Measurements from ENCODE around the gene PTPRN2. TPM values are rescaled to one million over a fixed set of nuclear protein-coding genes. Genes with fewer than 3 reads are reported as not detected.

PTPRN2 gene
- total and polyA plus RNA-seq, 2 donors from 2014 or later, result 4.8 to 6.2 TPM

DNA sequence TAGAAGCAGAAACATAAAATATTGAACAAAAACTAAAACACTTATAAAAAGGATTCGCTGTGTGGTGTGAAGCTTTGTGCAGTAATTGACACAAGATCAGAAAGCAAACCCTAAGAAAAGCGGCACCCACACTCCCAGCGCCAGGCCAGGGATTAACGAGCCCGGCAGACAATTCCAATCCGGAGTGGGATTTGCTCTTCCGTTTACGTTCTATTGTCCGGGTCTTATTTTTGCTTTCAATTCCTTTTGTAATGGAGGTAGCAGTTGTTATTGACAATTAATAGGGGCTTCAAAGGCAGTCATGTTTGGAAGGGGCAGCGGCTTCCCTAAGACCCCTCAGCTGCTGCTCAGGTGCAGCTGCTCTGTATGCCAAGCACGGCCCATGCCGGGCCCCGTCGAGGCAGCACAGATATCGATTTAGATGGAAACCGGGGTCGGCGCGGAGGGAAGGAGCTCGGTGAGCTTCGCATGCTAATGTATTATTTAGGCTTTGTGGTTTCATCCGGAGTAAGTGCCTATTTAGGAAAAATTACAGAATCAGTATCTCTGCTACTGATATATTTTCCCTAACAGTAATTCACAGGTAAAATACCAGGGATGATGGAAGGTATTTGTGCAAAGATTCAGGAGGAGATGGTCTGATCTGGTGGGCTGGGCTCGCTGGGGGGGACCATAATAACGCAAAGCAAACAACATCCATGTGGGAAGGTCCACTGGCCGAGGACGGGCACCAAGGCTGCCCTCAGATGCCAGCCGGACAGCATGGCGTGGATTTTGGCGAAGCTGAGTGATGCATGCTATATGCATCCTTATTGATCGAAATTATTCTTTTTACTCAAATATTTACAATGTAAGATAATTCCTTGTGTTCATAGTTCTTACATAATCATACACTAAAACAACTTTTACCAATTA lies 561.7 kb downstream of the PTPRN2 start:
- TF ChIP-seq, protein P1, sequence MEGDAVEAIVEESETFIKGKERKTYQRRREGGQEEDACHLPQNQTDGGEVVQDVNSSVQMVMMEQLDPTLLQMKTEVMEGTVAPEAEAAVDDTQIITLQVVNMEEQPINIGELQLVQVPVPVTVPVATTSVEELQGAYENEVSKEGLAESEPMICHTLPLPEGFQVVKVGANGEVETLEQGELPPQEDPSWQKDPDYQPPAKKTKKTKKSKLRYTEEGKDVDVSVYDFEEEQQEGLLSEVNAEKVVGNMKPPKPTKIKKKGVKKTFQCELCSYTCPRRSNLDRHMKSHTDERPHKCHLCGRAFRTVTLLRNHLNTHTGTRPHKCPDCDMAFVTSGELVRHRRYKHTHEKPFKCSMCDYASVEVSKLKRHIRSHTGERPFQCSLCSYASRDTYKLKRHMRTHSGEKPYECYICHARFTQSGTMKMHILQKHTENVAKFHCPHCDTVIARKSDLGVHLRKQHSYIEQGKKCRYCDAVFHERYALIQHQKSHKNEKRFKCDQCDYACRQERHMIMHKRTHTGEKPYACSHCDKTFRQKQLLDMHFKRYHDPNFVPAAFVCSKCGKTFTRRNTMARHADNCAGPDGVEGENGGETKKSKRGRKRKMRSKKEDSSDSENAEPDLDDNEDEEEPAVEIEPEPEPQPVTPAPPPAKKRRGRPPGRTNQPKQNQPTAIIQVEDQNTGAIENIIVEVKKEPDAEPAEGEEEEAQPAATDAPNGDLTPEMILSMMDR (IDR thresholded peaks at IDR 0.05; ENCODE audit: borderline replicate concordance, extremely low read depth, insufficient read depth), result no peak
- DNase-seq, result no peak
- Histone ChIP-seq H3K9ac (ENCODE audit: low read length in 3 of 3) (no peak overlapping the region), H3K4me1 (ENCODE audit: control insufficient read depth in 2 of 3, insufficient read depth in 2 of 3, low read depth in 1 of 3, low read length in 3 of 3) (no peaks in the 10 kb centered on the region), H3K4me3 (ENCODE audit: low read length in 3 of 3) (no peak overlapping the region), H3K27ac (ENCODE audit: low read depth in 2 of 2, low read length in 2 of 2) (no peak overlapping the region), H3K27me3 (ENCODE audit: control insufficient read depth, insufficient read depth, low read length) (no peaks in the 10 kb centered on the region), H3K9me3 (ENCODE audit: control insufficient read depth in 2 of 3, insufficient read depth in 1 of 3, low read length in 3 of 3) (no peaks in the 10 kb centered on the region), H3K36me3 (ENCODE audit: control insufficient read depth in 2 of 3, insufficient read depth in 3 of 3, low read length in 3 of 3) (no peaks in the 10 kb centered on the region)
- intact Hi-C loops (cut with DNase I), result no loop called here
- FAIRE-seq, result no peak

DNA sequence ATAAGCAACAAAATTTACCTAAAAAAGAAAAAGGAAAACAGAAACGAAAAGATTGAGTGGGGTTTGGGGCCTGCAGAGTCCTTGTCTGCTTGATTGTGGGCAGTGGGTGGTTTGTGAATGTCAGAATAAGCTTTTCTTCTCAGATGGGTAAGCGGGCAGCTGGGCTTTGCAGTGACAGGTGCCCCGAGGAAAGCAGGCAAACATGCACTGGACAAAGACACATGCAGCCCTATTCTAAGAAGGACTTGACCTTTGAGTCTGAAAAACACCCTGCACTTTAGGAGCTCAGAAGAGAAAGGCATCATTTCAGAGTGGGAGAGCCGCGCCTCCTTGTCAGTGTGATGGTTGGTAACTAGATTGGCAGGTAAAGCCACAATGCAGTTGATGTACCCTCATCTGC lies 562.7 kb downstream of the PTPRN2 start:
- Histone ChIP-seq H3K9me3 (ENCODE audit: control insufficient read depth in 2 of 3, insufficient read depth in 1 of 3, low read length in 3 of 3) (no peaks in the 10 kb centered on the region), H3K4me3 (ENCODE audit: low read length in 3 of 3) (no peak overlapping the region), H3K36me3 (ENCODE audit: control insufficient read depth in 2 of 3, insufficient read depth in 3 of 3, low read length in 3 of 3) (no peaks in the 10 kb centered on the region), H3K27me3 (ENCODE audit: control insufficient read depth, insufficient read depth, low read length) (no peaks in the 10 kb centered on the region), H3K9ac (ENCODE audit: low read length in 3 of 3) (no peak overlapping the region), H3K27ac (ENCODE audit: low read depth in 2 of 2, low read length in 2 of 2) (no peak overlapping the region), H3K4me1 (ENCODE audit: control insufficient read depth in 2 of 3, insufficient read depth in 2 of 3, low read depth in 1 of 3, low read length in 3 of 3) (no peaks in the 10 kb centered on the region)
- DNase-seq (no peak), FAIRE-seq (no peak)
- intact Hi-C loops (cut with DNase I), result no loop called here
- TF ChIP-seq, protein P1 (IDR thresholded peaks at IDR 0.05; ENCODE audit: borderline replicate concordance, extremely low read depth, insufficient read depth), result no peak

DNA sequence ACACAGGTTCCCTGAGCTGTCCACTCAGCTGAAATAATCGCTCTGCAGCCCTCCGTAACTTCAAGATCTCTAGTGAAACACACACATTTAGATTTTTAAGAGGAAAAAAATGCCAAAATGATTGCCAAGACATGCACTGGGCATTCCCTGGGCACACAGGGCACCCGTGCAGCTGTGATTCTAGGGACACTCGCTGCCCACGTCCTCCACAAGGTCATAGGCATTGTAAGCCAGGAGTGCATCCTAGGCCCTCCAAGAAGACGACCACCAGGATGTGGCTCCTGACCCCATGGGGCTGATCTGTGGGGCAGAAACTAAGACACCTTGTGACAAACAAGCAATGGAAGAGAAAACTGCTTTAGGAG lies 563.3 kb downstream of the PTPRN2 start:
- DNase-seq (peak in 1 of 5 donors; percentile 30), FAIRE-seq (no peak)
- Histone ChIP-seq H3K9ac (ENCODE audit: low read length in 3 of 3) (no peak overlapping the region), H3K27ac (ENCODE audit: low read depth in 2 of 2, low read length in 2 of 2) (no peak overlapping the region), H3K9me3 (ENCODE audit: control insufficient read depth in 2 of 3, insufficient read depth in 1 of 3, low read length in 3 of 3) (no peaks in the 10 kb centered on the region), H3K4me1 (ENCODE audit: control insufficient read depth in 2 of 3, insufficient read depth in 2 of 3, low read depth in 1 of 3, low read length in 3 of 3) (no peaks in the 10 kb centered on the region), H3K27me3 (ENCODE audit: control insufficient read depth, insufficient read depth, low read length) (no peaks in the 10 kb centered on the region), H3K4me3 (ENCODE audit: low read length in 3 of 3) (no peak overlapping the region), H3K36me3 (ENCODE audit: control insufficient read depth in 2 of 3, insufficient read depth in 3 of 3, low read length in 3 of 3) (no peaks in the 10 kb centered on the region)
- intact Hi-C loops (cut with DNase I), result no loop called here
- TF ChIP-seq, protein P1 (IDR thresholded peaks at IDR 0.05; ENCODE audit: borderline replicate concordance, extremely low read depth, insufficient read depth), result no peak

Data from kidney (tissue), 14 donors.